SK-N-MC (cell line): ENCODE measurements around the gene GPR152.

ENCODE experiments used
- EZH2 ChIP-seq: fragments of 200-600 bp; sonication (generic); IDR thresholded peaks from one replicate; pipeline ENCODE4 v1.6.1; 2017; ENCODE audit warnings: antibody characterized with exemption
- POLR2AphosphoS5 ChIP-seq: IDR thresholded peaks from 2 replicates; pipeline ENCODE4 v1.6.1; 2012; ENCODE audit warnings: mild to moderate bottlenecking, low read depth, low read length, borderline replicate concordance

GRCh38 chr11:67441098-67441563 is 11.4 kb downstream of the GPR152 start:
- TF ChIP-seq POLR2AphosphoS5 (no peak), EZH2 (no peak)
